SKM-1 treated with dmso at 0.1 percent for 144 hours (cell line): ENCODE measurements around the gene CPED1.
"Not testable (repeated sequence)": the region's sequence is repeated elsewhere in the genome, so short reads cannot be mapped to it uniquely, and the experiment has no call there.

Experiments used
- DNase-seq: peaks from one replicate; lab custom pipeline; 2025; ENCODE audit not compliant: unreplicated experiment; lab: John Stamatoyannopoulos, UW

The CPED1 gene

GRCh38 chr7:120981117-120981516, 7.4 kb upstream of the CPED1 start:
- DNase-seq: no peak

GRCh38 chr7:120981888-120982615, 6.5 kb upstream of the CPED1 start:
- no peak for DNase-seq

- DNase-seq: not testable (repeated sequence)
Measured at GRCh38 chr7:120983592-120983991, 4.9 kb upstream of the CPED1 start.

GRCh38 chr7:120984406-120984805, 4.1 kb upstream of the CPED1 start:
- DNase-seq: no peak

- no peak for DNase-seq
Measured at GRCh38 chr7:120985130-120985758, 3.3 kb upstream of the CPED1 start.

- DNase-seq: no peak
Measured at GRCh38 chr7:120985839-120986238, 2.7 kb upstream of the CPED1 start.

- no peak for DNase-seq
Measured at GRCh38 chr7:120986650-120987049, 1.9 kb upstream of the CPED1 start.

- no peak for DNase-seq
Measured at GRCh38 chr7:120987280-120987679, 1.2 kb upstream of the CPED1 start.

- peak; percentile 80 for DNase-seq
Measured at GRCh38 chr7:120987683-120988590, 574 bp upstream of the CPED1 start.

GRCh38 chr7:120989257-120990220, 1.0 kb downstream of the CPED1 start:
- no peak for DNase-seq

GRCh38 chr7:120990468-120991118, 2.1 kb downstream of the CPED1 start:
- no peak for DNase-seq

GRCh38 chr7:120991161-120991560, 2.6 kb downstream of the CPED1 start:
- DNase-seq: no peak

GRCh38 chr7:120991581-120991980, 3.1 kb downstream of the CPED1 start:
- no peak for DNase-seq

- no peak for DNase-seq
Measured at GRCh38 chr7:120992272-120992964, 3.9 kb downstream of the CPED1 start.

GRCh38 chr7:120992965-120993494, 4.5 kb downstream of the CPED1 start:
- DNase-seq: no peak

- no peak for DNase-seq
Measured at GRCh38 chr7:120993553-120994191, 5.2 kb downstream of the CPED1 start.

- peak; percentile 44 for DNase-seq
Measured at GRCh38 chr7:120994512-120995410, 6.2 kb downstream of the CPED1 start.

GRCh38 chr7:120995654-120996053, 7.1 kb downstream of the CPED1 start:
- DNase-seq: peak; percentile 64
